Stomach (tissue), 9 donors: ENCODE data around the gene SLC26A1. TPM values are rescaled to one million over a fixed set of nuclear protein-coding genes. Genes with fewer than 3 reads are reported as not detected.

Experiments used
- DNase-seq, 2 donors: peaks; one replicate each; pipeline versions ENCODE4 v3.0.0 to v3.0.0-alpha.2; 2013 to 2019
- H3K27ac ChIP-seq, 5 donors: fragments of 200-600 bp in 4 of 5; sonication (generic) in 4 of 5; one replicate each; pipeline ENCODE4 v1.5.1; 2013 to 2019; ENCODE audit warnings: mild to moderate bottlenecking in 1 of 5, moderate library complexity in 1 of 5
- H3K27me3 ChIP-seq, 3 donors: fragments of 200-600 bp; sonication (generic); one replicate each; pipeline ENCODE4 v1.5.1; 2017 to 2019; ENCODE audit warnings: mixed run types in 1 of 3
- H3K36me3 ChIP-seq, 4 donors: fragments of 200-600 bp; sonication (generic); 1 replicate in 3 of 4; 2 replicates in 1 of 4; pipeline ENCODE4 v1.5.1; 2016 to 2019
- H3K4me1 ChIP-seq, 4 donors: fragments of 200-600 bp; sonication (generic); one replicate each; pipeline ENCODE4 v1.5.1; 2016 to 2019
- H3K4me3 ChIP-seq, 4 donors: fragments of 200-600 bp; sonication (generic) in 3 of 4; one replicate each; pipeline ENCODE4 v1.5.1; 2016 to 2019; ENCODE audit warnings: mild to moderate bottlenecking in 1 of 4
- H3K9me3 ChIP-seq, 4 donors: fragments of 200-600 bp; sonication (generic); one replicate each; pipeline ENCODE4 v1.5.1; 2016 to 2019
- CTCF ChIP-seq, 7 experiments: fragments of 450-650 bp in 4 of 7; fragments of 200-600 bp in 3 of 7; sonication (generic) in 3 of 7; IDR thresholded peaks; one replicate each; pipeline ENCODE4 v1.5.1; 2016 to 2019; ENCODE audit warnings: antibody characterized with exemption in 7 of 7, control low read depth in 2 of 7, mild to moderate bottlenecking in 1 of 7
- EP300 ChIP-seq: sonication (generic); formaldehyde crosslinking; IDR thresholded peaks from one replicate; pipeline ENCODE4 v1.6.1; 2017; ENCODE audit warnings: antibody characterized with exemption
- POLR2A ChIP-seq, 4 donors: fragments of 450-650 bp; IDR thresholded peaks; one replicate each; pipeline ENCODE4 v1.6.1; 2016; ENCODE audit warnings: antibody characterized with exemption in 4 of 4, control low read depth in 2 of 4, mild to moderate bottlenecking in 1 of 4, moderate library complexity in 1 of 4
- POLR2AphosphoS5 ChIP-seq, 3 donors: sonication (generic); formaldehyde crosslinking; IDR thresholded peaks; one replicate each; pipeline ENCODE4 v1.6.1; 2016; ENCODE audit warnings: antibody characterized with exemption in 3 of 3
- WGBS, 5 donors: extraction: QIAGEN DNeasy Blood & Tissue Kit in 3 of 5; methylation state at CpG; one replicate each; pipeline versions ENCODE4 v1.1.5 to v1.1.7; 2013 to 2018; 5-methylcytosine and 5-hydroxymethylcytosine counted together
- intact Hi-C: fragments of 100-400 bp; cut with DNase I; formaldehyde crosslinking; loops from one replicate; pipeline ENCODE4 v1.15.1; 2023; ENCODE audit warnings: low total_unique reads
- polyA plus RNA-seq, 3 donors: library from polyadenylated mRNA; stranded (reverse); fragments of 200-250 nt; gene quantifications; one replicate each; pipeline ENCODE4 v1.2.3, GENCODE V29; 2013
- total RNA-seq, 5 donors: library from RNA; depleted of rRNA; stranded (reverse); fragments of >200 nt; gene quantifications; one replicate each; pipeline versions ENCODE4 v1.1.0 to v1.2.3, GENCODE V29; 2014 to 2016
- donor health status: healthy with polysubstance abuse.
- donor health status: Bipolar disorder and iron deficiency.
- donor health status: healthy.

Gene SLC26A1
- total and polyA plus RNA-seq, 8 donors: 0.18 to 8.9 (median 3.5) TPM; not detected in 3

GRCh38 chr4:1033840-1034551, 40.8 kb upstream of the SLC26A1 start:
- peak overlapping the region; percentile 29 to 80 (median 60) for H3K27ac ChIP-seq
- 17 to 32% (median 21%) methylated on average over 25 to 35 of the region's 35 CpGs for WGBS, 5 donors
- TF ChIP-seq EP300 (no peak), POLR2AphosphoS5 (IDR thresholded peaks at IDR 0.05) (no peak), CTCF (IDR thresholded peaks at IDR 0.05) (no peak), POLR2A (IDR thresholded peaks at IDR 0.05) (no peak)
- H3K27me3 ChIP-seq: peaks cover 0 to 44% (median 8%) of the 10 kb centered on the region in 3 donors
- no peaks in the 10 kb centered on the region for H3K9me3 ChIP-seq
- peak overlapping the region in 3 of 4 donors; percentile 14 to 16 (median 15) for H3K4me3 ChIP-seq
- DNase-seq: peak; percentile 67 to 77
- H3K36me3 ChIP-seq: no peaks in the 10 kb centered on the region
- intact Hi-C loops: no loop called here
- H3K4me1 ChIP-seq: peaks cover 28 to 72% (median 62%) of the 10 kb centered on the region in 4 donors

GRCh38 chr4:1032861-1033260, 39.7 kb upstream of the SLC26A1 start:
- H3K27me3 ChIP-seq: peaks cover 0 to 53% (median 8%) of the 10 kb centered on the region in 3 donors
- 75 to 86% (median 79%) methylated on average over 10 of the region's 10 CpGs; no CpG with 5 or more reads in 1 of the 5 donors for WGBS, 5 donors
- no peak overlapping the region for H3K4me3 ChIP-seq
- intact Hi-C loops: no loop called here
- peaks cover 28 to 71% (median 63%) of the 10 kb centered on the region in 4 donors for H3K4me1 ChIP-seq
- H3K9me3 ChIP-seq: no peaks in the 10 kb centered on the region
- TF ChIP-seq POLR2A (IDR thresholded peaks at IDR 0.05): no peak
- no peak for TF ChIP-seq CTCF (IDR thresholded peaks at IDR 0.05)
- TF ChIP-seq POLR2AphosphoS5 (IDR thresholded peaks at IDR 0.05): no peak
- no peak overlapping the region for H3K27ac ChIP-seq
- DNase-seq: no peak
- H3K36me3 ChIP-seq: no peaks in the 10 kb centered on the region

GRCh38 chr4:1031956-1032795, 39.0 kb upstream of the SLC26A1 start:
- 51 to 64% (median 53%) methylated on average over 14 to 37 of the region's 37 CpGs for WGBS, 5 donors
- Histone ChIP-seq H3K27ac (no peak overlapping the region), H3K36me3 (no peaks in the 10 kb centered on the region), H3K9me3 (no peaks in the 10 kb centered on the region), H3K4me3 (no peak overlapping the region), H3K27me3 (peaks cover 0 to 53% (median 8%) of the 10 kb centered on the region in 3 donors), H3K4me1 (peaks cover 28 to 71% (median 63%) of the 10 kb centered on the region in 4 donors)
- TF ChIP-seq POLR2A (IDR thresholded peaks at IDR 0.05) (no peak), EP300 (no peak), CTCF (IDR thresholded peaks at IDR 0.05) (no peak), POLR2AphosphoS5 (IDR thresholded peaks at IDR 0.05) (no peak)
- DNase-seq: peak; percentile 49 to 64
- intact Hi-C loops: no loop called here

GRCh38 chr4:1031346-1031745, 38.1 kb upstream of the SLC26A1 start:
- Histone ChIP-seq H3K36me3 (no peaks in the 10 kb centered on the region), H3K27ac (no peak overlapping the region), H3K9me3 (no peaks in the 10 kb centered on the region), H3K4me3 (no peak overlapping the region), H3K27me3 (peaks cover 0 to 53% (median 8%) of the 10 kb centered on the region in 3 donors), H3K4me1 (peaks cover 28 to 72% (median 62%) of the 10 kb centered on the region in 4 donors)
- intact Hi-C loops: no loop called here
- WGBS, 5 donors: 73 to 88% (median 80%) methylated on average over 2 to 8 of the region's 8 CpGs
- DNase-seq: no peak
- TF ChIP-seq POLR2AphosphoS5 (IDR thresholded peaks at IDR 0.05) (no peak), EP300 (no peak), POLR2A (IDR thresholded peaks at IDR 0.05) (no peak), CTCF (IDR thresholded peaks at IDR 0.05) (no peak)
